Ovary (tissue), 9 donors: ENCODE measurements around the gene ACOT2. TPM values are rescaled to one million over a fixed set of nuclear protein-coding genes. Genes with fewer than 3 reads are reported as not detected.

Source experiments
- DNase-seq, 5 donors: peaks; one replicate each; pipeline ENCODE4 v3.0.0-alpha.2; 2019 to 2020
- H3K27ac ChIP-seq, 2 donors: fragments of 200-600 bp; one replicate each; pipeline versions ENCODE4 v1.5.1 to v1.8.0; 2019 to 2022
- H3K27me3 ChIP-seq: fragments of 200-600 bp; one replicate; pipeline ENCODE4 v1.8.0; 2022
- H3K36me3 ChIP-seq: fragments of 200-600 bp; sonication (generic); one replicate; pipeline ENCODE4 v1.5.1; 2019
- H3K4me1 ChIP-seq: one replicate; pipeline ENCODE4 v1.8.1; 2013; ENCODE audit warnings: mild to moderate bottlenecking, moderate library complexity; ENCODE audit not compliant: insufficient read depth
- H3K4me3 ChIP-seq: fragments of 200-600 bp; sonication (generic); one replicate; pipeline ENCODE4 v1.5.1; 2017
- H3K9me3 ChIP-seq, 2 donors: fragments of 200-600 bp in 1 of 2; sonication (generic) in 1 of 2; one replicate each; pipeline versions ENCODE4 v1.5.1 to v1.8.1; 2013 to 2019; ENCODE audit warnings: mild to moderate bottlenecking in 1 of 2, moderate library complexity in 1 of 2
- EP300 ChIP-seq: sonication (generic); formaldehyde crosslinking; IDR thresholded peaks from one replicate; pipeline ENCODE4 v1.6.1; 2017; ENCODE audit warnings: antibody characterized with exemption
- POLR2A ChIP-seq: fragments of 450-650 bp; IDR thresholded peaks from one replicate; pipeline ENCODE4 v1.6.1; 2017; ENCODE audit warnings: antibody characterized with exemption, mild to moderate bottlenecking, moderate library complexity
- WGBS, 3 donors: extraction: QIAGEN DNeasy Blood & Tissue Kit in 1 of 3; methylation state at CpG; one replicate each; pipeline versions ENCODE4 v1.1.5 to v1.1.7; 2013 to 2017; 5-methylcytosine and 5-hydroxymethylcytosine counted together
- intact Hi-C, 4 donors: fragments of 100-400 bp; cut with DNase I; formaldehyde crosslinking; loops; one replicate each; pipeline versions ENCODE4 v1.11.0 to v1.15.1; 2022 to 2023
- polyA plus RNA-seq, 2 donors: library from polyadenylated mRNA; stranded (reverse); fragments of 200-250 nt in 1 of 2; fragments of 350-450 nt in 1 of 2; fragmentation: Illumina TruSeq in 1 of 2; extraction: RNeasy Lipid Tissue Mini Kit (QIAGEN cat#74804) in 1 of 2; gene quantifications; one replicate each; pipeline ENCODE4 v1.2.3, GENCODE V29; 2013 to 2014
- total RNA-seq, 7 donors: library from RNA; depleted of rRNA in 2 of 7; stranded (reverse); fragments of >200 nt in 2 of 7; fragmentation: NEBNext Ultra II Directional in 3 of 7; extraction: Animal tissue kit (Norgen Biotek cat#: 25700) in 3 of 7; gene quantifications; one replicate each; pipeline versions ENCODE4 v1.1.0 to v1.2.4, GENCODE V29; 2016 to 2023
- TF ChIP-seq, protein P1 (sequence below), 3 donors: fragments of 450-650 bp in 2 of 3; fragments of 200-600 bp in 1 of 3; IDR thresholded peaks; one replicate each; pipeline versions ENCODE4 v1.5.1 to v1.8.0; 2016 to 2022; ENCODE audit warnings: antibody characterized with exemption in 3 of 3, mild to moderate bottlenecking in 1 of 3
- donor health status: DM: no; HTN: no; CAD: no; lungs with moderate emphysema.
- donor health status: DM: no; HTN: no; CAD: no.
- donor health status: Bipolar disorder and iron deficiency.
- donor health status: DM: yes; HTN: yes; CAD: no.
- donor health status: DM: no; HTN: no; CAD: no.
- donor health status: DM: yes; HTN: yes; CAD: no.

ACOT2 gene
- total and polyA plus RNA-seq, 9 donors, result 10.8 to 35.7 (median 23.1) TPM

DNA sequence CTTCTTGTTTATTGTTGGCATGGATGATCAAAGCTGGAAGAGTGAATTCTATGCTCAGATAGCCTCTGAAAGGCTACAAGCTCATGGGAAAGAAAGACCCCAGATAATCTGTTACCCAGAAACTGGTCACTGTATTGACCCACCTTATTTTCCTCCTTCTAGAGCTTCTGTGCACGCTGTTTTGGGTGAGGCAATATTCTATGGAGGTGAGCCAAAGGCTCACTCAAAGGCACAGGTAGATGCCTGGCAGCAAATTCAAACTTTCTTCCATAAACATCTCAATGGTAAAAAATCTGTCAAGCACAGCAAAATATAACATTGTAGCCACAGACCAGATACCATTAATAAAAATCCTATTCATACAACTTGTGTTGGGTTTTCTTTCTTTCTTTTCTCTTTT lies 50.5 kb downstream of the ACOT2 start:
- no peak for DNase-seq
- Histone ChIP-seq H3K9me3 (no peaks in the 10 kb centered on the region), H3K4me3 (no peak overlapping the region), H3K27me3 (no peaks in the 10 kb centered on the region), H3K36me3 (no peaks in the 10 kb centered on the region), H3K27ac (no peak overlapping the region), H3K4me1 (no peaks in the 10 kb centered on the region)
- 80 to 100% (median 87%) methylated on average over 1 of the region's 1 CpG for WGBS, 3 donors
- intact Hi-C loops, result no loop called here
- TF ChIP-seq EP300 (no peak), POLR2A (no peak)
- TF ChIP-seq, protein P1, sequence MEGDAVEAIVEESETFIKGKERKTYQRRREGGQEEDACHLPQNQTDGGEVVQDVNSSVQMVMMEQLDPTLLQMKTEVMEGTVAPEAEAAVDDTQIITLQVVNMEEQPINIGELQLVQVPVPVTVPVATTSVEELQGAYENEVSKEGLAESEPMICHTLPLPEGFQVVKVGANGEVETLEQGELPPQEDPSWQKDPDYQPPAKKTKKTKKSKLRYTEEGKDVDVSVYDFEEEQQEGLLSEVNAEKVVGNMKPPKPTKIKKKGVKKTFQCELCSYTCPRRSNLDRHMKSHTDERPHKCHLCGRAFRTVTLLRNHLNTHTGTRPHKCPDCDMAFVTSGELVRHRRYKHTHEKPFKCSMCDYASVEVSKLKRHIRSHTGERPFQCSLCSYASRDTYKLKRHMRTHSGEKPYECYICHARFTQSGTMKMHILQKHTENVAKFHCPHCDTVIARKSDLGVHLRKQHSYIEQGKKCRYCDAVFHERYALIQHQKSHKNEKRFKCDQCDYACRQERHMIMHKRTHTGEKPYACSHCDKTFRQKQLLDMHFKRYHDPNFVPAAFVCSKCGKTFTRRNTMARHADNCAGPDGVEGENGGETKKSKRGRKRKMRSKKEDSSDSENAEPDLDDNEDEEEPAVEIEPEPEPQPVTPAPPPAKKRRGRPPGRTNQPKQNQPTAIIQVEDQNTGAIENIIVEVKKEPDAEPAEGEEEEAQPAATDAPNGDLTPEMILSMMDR (IDR thresholded peaks at IDR 0.05), result no peak

DNA sequence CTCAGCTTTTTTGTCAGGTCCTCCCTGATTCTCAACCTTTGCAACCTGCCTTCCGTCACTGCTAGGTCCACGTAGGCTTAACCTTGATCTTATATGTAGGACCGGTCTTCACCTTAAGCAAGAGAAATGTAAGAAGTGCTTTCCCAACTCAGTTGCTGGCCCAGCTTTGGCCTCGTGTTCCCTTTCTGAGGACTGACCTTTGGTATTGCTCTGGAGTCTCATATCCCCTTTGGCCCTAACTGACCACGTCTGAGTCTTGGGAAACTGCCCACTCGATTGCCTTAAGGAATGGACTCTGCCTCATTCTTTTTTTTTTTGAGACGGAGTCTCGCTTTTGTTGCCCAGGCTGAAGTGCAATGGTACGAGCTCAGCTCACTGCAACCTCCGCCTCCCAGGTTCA lies 51.3 kb downstream of the ACOT2 start:
- intact Hi-C loops, result no loop called here

DNA sequence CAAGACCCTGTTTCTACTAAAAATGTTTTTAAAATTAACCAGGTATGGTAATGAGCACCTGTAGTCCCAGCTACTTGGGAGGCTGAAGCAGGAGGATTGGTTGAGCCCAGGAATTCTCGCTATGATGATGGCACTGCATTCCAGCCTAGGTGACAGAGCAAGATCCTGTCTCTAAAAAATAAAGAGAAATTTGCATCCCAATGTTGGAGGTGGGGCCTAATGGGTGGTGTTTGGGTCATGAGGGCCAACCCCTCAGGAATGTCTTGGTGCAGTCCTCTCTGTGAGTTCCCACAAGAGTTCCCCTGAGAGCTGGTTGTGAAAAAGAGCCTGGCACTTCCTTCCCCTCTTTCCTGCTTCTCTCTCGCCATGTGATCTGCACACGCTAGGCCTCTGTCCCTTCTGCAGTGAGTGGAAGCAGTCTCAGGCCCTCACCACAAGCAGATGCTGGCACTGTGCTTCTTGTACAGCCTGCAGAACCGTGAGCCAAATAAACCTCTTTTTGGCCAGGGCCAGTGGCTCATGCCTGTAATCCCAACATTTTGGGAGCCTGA lies 54.6 kb downstream of the ACOT2 start:
- Histone ChIP-seq H3K36me3 (no peaks in the 10 kb centered on the region), H3K9me3 (no peaks in the 10 kb centered on the region), H3K27ac (no peak overlapping the region), H3K4me3 (no peak overlapping the region), H3K4me1 (no peaks in the 10 kb centered on the region), H3K27me3 (no peaks in the 10 kb centered on the region)
- no peak for DNase-seq
- TF ChIP-seq POLR2A, result no peak
- TF ChIP-seq, protein P1 (IDR thresholded peaks at IDR 0.05), result no peak
- no peak for TF ChIP-seq EP300
- intact Hi-C loops, result no loop called here
- WGBS, 3 donors, result 92 to 95% (median 93%) methylated on average over 4 of the region's 4 CpGs

More for the DNA sequence above, 51.3 kb downstream of the ACOT2 start:
- no peak overlapping the region for H3K27ac ChIP-seq
- no peaks in the 10 kb centered on the region for H3K4me1 ChIP-seq
- no peaks in the 10 kb centered on the region for H3K9me3 ChIP-seq
- no peaks in the 10 kb centered on the region for H3K36me3 ChIP-seq
- H3K4me3 ChIP-seq, result no peak overlapping the region
- H3K27me3 ChIP-seq, result no peaks in the 10 kb centered on the region
- TF ChIP-seq EP300, result no peak
- no peak for TF ChIP-seq POLR2A
- TF ChIP-seq, protein P1 (IDR thresholded peaks at IDR 0.05), result no peak
- DNase-seq, result no peak
- 85 to 87% (median 87%) methylated on average over 10 of the region's 10 CpGs for WGBS, 3 donors

Other genes starting within 250 kb of the ACOT2 start
- 10 to 100 TPM; 35.4 to 70.6 (median 67.6) TPM for gene NUMB, start 110.7 kb upstream of the ACOT2 start, total RNA-seq
- gene NUMB, start 110.7 kb upstream of the ACOT2 start, polyA plus RNA-seq, result 10 to 100 TPM; 32.9 to 78.2 TPM
- gene RIOX1, start 78.3 kb upstream of the ACOT2 start, total RNA-seq, result 10 to 100 TPM; 10.6 to 16.2 (median 13.7) TPM
- gene RIOX1, start 78.3 kb upstream of the ACOT2 start, polyA plus RNA-seq, result 1 to 10 TPM; 4.4 to 6.8 TPM
- gene ACOT1, start 32.1 kb upstream of the ACOT2 start, total RNA-seq, result 10 to 100 TPM in 1 of 7 donors, 1 to 10 TPM in 6; 1.6 to 10.4 (median 3.3) TPM
- gene ACOT1, start 32.1 kb upstream of the ACOT2 start, polyA plus RNA-seq, result 10 to 100 TPM in 1 of 2 donors, 1 to 10 TPM in 1; 2.7 to 10.4 TPM
- under 1 TPM; 0.34 to 0.72 (median 0.43) TPM for gene HEATR4, start 10.3 kb upstream of the ACOT2 start, total RNA-seq
- gene HEATR4, start 10.3 kb upstream of the ACOT2 start, polyA plus RNA-seq, result under 1 TPM; 0.10 to 0.35 TPM
- gene ACOT4, start 22.7 kb downstream of the ACOT2 start, total RNA-seq, result 1 to 10 TPM in 3 of 7 donors, under 1 TPM in 4; 0.28 to 2.1 (median 0.38) TPM
- gene ACOT4, start 22.7 kb downstream of the ACOT2 start, polyA plus RNA-seq, result 1 to 10 TPM in 1 of 2 donors, under 1 TPM in 1; 0.28 to 3.9 TPM
- not detected for gene ACOT6, start 43.3 kb downstream of the ACOT2 start, total RNA-seq
- gene ACOT6, start 43.3 kb downstream of the ACOT2 start, polyA plus RNA-seq, result under 1 TPM in 1 of 2 donors, not detected in 1; 0.10 TPM
- gene DNAL1, start 75.8 kb downstream of the ACOT2 start, total RNA-seq, result 10 to 100 TPM; 11.2 to 19.9 (median 16.2) TPM
- gene DNAL1, start 75.8 kb downstream of the ACOT2 start, polyA plus RNA-seq, result 10 to 100 TPM in 1 of 2 donors, 1 to 10 TPM in 1; 4.1 to 15.8 TPM
- 100 to 1,000 TPM in 1 of 7 donors, 10 to 100 TPM in 6; 22.3 to 114 (median 87.3) TPM for gene PNMA1, start 145.2 kb downstream of the ACOT2 start, total RNA-seq
- gene PNMA1, start 145.2 kb downstream of the ACOT2 start, polyA plus RNA-seq, result 10 to 100 TPM; 43.7 to 84.2 TPM